COLO829 (cell line): ENCODE data around the gene RPRD2.
A peak's percentile ranks its signal among the peaks of the same experiment; 100 is the strongest.

Source experiments
- DNase-seq: peaks from one replicate; pipeline ENCODE4 v3.0.0; 2012; ENCODE audit warnings: low spot score

Gene RPRD2

GRCh38 chr1:150514913-150515327 lies 151.0 kb downstream of the RPRD2 start:
- no peak for DNase-seq

GRCh38 chr1:150515328-150516049 lies 151.5 kb downstream of the RPRD2 start, which contains the start of gene FALEC:
Gene FALEC, plus strand, starts transcription at chr1:150515752.
- peak; percentile 95 for DNase-seq

- no peak for DNase-seq
These were observed 152.2 kb downstream of the RPRD2 start for GRCh38 chr1:150516050-150516591.

GRCh38 chr1:150516616-150517015 lies 152.7 kb downstream of the RPRD2 start:
- no peak for DNase-seq

GRCh38 chr1:150521196-150521968 lies 157.4 kb downstream of the RPRD2 start:
- no peak for DNase-seq

GRCh38 chr1:150525348-150525747 lies 161.4 kb downstream of the RPRD2 start:
- DNase-seq, result no peak
